Stimulated activated CD4-positive, alpha-beta T cell treated with anti-CD3 and anti-CD28 coated beads, TNF-alpha, amount 100 ng/mL, for 4 hours (primary cell): ENCODE data around the gene STPG1.
A peak's percentile ranks its signal among the peaks of the same experiment; 100 is the strongest.

ENCODE experiments used
- DNase-seq, 3 experiments: peaks; one replicate each; pipeline ENCODE4 v3.0.0-alpha.2; 2020; ENCODE audit warnings: low read depth in 3 of 3

Gene STPG1

DNA sequence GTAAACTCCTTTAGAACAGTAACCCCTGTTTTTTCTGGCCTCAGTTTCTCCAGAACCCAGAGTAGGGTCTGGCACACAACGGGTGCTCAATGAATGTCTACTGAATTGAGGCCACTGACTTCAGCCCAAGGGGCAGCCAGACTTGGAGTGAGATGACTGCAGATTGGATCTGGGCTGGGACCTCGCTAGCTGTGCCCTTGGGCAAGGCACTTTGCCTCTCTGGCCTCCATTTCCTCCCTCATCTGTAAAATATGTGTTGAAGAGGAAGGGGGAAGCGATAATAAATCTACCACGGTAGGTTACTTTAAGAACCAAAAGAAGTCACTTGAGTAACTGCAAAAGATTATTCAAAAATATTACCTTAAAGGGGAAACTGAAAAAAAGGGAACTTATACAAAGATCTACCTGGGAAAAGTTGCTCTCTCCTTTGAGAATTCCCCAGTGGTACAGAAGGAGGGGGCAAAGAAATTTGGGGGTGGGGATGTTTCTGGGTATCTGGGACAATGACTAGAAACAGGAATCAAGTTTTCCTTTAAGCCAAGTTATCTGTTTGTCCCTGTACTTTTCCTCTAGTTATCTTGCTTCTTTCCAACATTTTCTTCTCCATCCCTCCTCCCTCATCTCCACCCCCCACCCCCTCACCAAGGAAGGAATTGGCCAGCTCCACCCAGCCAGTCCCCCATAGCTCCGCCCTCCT is 94.8 kb downstream of the STPG1 start:
- DNase-seq, result no peak

DNA sequence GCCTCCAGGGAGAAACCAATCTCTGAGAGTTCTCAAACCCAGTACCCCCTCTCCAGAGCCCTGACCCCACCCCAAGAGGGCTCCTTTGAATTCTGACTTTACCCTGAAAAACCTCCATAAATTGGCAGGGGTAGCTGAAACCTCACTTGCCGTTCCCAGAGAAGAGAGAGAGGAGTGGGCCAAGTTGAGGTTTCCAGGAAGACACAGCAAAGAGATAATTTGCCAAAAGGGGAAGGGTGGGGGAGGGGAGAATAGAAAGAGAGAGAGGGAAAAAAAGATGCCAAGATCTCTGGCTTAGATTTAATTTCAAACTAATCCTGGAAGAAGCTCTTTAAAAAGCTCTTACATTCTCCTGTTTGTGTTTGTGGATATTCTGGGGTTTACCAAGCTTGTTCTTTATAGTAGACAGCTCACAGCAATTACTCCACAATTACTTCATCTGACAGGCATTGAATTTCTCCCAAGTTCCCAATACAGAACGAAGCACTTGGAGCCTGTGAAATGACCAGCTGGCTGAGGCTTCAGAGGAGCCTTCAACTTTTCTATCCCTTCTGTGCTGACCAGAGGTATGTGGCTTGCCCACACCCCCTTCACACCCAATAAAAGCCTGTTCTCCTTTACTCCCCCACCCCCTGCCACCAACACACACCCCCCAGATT is 95.5 kb downstream of the STPG1 start:
- no peak for DNase-seq

DNA sequence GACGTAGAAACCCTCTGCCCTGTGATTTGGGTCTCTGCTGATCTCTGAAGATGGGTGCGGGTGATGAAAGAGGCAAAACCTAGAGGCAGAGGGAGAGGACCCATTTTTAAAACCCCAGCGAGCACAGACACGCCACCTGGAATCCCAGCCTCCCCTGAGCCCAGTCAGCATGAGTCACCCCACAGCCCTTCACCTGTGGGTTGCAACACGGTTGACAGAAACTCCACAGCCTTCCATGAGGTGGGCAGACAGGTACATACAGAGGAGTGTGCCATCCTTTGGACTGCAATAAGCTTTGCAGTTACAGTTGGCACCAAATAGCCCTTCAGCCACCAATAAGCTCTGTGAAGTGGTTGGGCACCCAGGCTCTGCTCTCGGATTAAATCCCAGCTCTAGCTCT is 96.5 kb downstream of the STPG1 start:
- peak in 1 of 3 experiments; percentile 4 for DNase-seq

DNA sequence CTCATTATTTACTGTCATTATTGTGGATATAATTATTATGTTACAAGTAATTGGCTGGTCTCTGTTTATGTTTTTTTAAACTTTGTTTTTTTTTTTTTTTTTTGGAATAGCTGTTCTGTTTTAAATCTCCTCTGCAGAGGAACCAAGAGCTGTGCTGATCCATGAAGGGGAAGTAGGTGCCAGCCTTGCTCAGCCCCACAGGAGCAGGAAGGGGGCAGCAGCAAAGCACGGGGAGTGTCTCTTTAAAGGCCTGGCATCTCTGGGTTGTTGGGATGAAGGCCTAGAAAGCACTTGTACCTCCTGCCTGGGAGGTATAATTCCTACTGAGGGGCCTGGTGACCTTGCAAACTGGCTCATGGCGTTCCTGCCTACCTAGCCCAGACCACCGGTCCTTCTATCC is 96.9 kb downstream of the STPG1 start:
- no peak for DNase-seq

DNA sequence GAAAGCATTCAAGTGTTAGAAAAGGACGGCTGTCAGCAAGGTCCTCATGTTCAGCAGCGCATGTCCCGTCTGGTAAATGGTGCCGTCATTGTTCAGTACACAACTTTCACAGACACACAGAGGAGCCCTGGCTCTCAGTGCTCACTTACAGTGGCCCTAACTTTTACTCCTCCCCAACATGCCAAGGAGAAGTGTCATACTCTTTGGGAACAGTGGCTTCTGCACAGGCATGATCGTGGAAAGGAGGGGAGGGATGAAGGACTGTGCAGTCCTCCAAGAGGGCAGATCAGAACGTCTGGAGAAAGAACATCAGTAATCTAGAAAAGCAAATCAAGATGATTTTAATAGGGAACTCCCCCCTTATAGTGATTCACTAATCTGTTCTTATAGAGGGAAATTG is 98.2 kb downstream of the STPG1 start:
- DNase-seq, result no peak

DNA sequence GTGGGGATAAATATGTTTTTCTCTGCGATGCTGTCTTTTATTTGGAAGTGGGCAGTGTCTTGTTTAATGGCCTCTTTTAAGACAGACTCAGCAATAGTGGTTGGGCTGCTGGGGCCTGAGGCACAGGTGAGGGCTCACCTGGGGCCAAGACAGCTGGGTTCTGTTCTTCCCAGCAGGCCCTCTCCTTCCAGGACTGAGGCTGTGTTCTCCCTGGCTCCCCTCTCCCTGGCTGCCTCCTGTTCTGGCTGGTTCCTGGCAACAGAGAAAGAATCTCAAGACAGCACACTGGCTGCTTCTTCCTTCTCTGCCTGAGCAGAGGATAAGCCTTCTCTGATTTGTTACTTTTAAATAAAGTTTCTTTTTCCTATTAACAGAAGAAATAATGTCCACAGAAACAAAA is 101.8 kb downstream of the STPG1 start:
- DNase-seq, result no peak

DNA sequence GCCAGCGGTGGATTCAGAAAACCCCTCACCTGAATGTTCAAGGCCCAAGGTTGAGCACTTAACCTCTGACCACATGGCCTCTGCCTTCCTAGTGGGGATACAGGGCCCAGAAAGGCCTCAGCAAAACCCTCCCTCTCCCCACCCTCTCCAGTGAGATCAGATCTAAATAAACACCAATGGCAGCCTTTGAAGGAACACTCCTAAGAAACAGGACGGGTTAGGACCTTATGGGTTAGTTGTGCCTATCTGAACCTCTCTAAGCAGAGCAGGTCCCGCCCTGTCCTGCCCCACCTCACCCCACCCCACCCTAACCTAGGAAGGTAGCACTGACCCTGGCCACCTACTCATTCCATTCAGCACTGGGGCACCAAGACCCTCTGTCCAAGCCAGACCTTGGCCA is 102.3 kb downstream of the STPG1 start:
- DNase-seq, result no peak

DNA sequence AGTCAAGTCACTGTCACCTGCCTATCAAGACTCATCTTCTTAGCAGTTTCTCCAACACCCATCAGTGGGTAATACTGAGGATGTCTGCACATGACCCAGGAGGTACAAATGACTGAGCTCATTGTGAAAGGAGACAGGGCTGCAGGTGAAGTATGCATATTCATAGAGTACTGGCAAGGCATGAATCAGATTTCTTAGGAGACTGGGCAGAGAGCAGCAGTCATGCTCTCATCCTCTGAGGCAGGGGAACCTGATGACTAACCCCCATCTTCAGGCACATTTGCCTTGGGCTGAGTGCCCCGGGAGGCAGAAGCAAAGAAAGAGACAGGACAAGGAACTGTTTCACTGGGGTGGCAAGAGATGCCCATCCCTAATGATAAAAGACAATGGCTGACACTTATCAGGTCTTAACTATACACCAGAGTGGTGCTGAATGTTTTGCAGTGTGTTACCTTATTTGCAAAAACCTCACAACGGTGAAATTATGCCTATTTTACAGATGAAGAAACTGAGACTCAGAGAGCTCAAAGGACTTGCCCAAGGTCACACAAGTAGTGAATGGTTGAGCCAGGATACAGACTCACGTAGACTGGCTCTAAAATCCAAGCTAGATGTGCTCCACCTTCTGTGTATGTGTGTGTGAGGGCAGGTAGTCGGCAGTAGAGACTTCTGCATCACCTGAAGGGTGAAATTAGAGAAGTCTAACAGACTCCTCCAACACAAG is 103.7 kb downstream of the STPG1 start:
- DNase-seq, result no peak

DNA sequence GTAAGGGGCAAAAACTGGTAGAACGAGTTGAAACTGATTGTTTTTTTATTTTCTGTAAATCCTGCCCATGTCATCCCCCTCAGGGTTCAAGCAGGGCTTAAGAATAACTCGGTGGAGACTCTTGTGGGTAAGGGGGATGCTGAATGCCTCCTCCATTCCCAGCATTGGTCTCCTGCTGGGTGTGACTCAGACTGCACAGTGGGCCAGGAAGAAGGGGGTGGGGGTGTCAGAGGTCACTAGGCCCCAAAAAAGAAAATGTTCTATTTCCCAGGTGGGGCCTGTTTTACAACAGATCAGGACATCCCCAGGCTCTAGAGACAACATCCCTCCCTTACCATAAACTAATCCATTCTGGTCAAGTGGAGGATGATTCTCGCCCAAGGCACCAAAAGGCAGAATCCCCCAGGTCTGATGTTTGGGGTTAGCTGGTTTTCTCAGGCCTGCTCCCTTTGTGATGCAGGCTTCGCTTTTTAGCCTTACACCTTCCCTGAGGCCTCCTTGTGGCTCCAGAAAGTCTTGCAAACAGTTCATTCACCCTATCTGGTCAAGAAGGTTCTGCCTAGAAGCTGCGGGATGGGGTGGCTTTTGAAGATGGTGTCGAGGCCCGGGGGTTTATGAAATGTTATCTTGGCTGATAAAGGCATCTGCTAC is 105.1 kb downstream of the STPG1 start:
- DNase-seq, result no peak
